Ishikawa (cell line): ENCODE results near the gene ZNF226.

Source experiments
- CEBPB ChIP-seq: IDR thresholded peaks from 2 replicates; pipeline ENCODE4 v1.6.1; 2012
- CREB1 ChIP-seq: IDR thresholded peaks from 2 replicates; pipeline ENCODE4 v1.6.1; 2012; ENCODE audit warnings: low read depth
- EGR1 ChIP-seq: IDR thresholded peaks from 2 replicates; pipeline ENCODE4 v1.6.1; 2012
- EP300 ChIP-seq: IDR thresholded peaks from 2 replicates; pipeline ENCODE4 v1.6.1; 2012; ENCODE audit warnings: borderline replicate concordance
- FOXM1 ChIP-seq: IDR thresholded peaks from 2 replicates; pipeline ENCODE4 v1.6.1; 2012; ENCODE audit warnings: low read depth, borderline replicate concordance
- MAX ChIP-seq: IDR thresholded peaks from 2 replicates; pipeline ENCODE4 v1.6.1; 2012
- NFIC ChIP-seq: IDR thresholded peaks from 2 replicates; pipeline ENCODE4 v1.6.1; 2012
- RAD21 ChIP-seq: IDR thresholded peaks from 2 replicates; pipeline ENCODE4 v1.6.1; 2012; ENCODE audit warnings: low read depth
- REST ChIP-seq: IDR thresholded peaks from 2 replicates; pipeline ENCODE4 v1.6.1; 2012; ENCODE audit warnings: low read depth, mild to moderate bottlenecking
- TAF1 ChIP-seq: IDR thresholded peaks from 2 replicates; pipeline ENCODE4 v1.6.1; 2012; ENCODE audit warnings: low read depth, mild to moderate bottlenecking
- TCF12 ChIP-seq: IDR thresholded peaks from 2 replicates; pipeline ENCODE4 v1.6.1; 2012; ENCODE audit warnings: low read depth
- TEAD4 ChIP-seq: IDR thresholded peaks from 2 replicates; pipeline ENCODE4 v1.6.1; 2012
- USF1 ChIP-seq: IDR thresholded peaks from 2 replicates; pipeline ENCODE4 v1.6.1; 2012
- YY1 ChIP-seq: IDR thresholded peaks from 2 replicates; pipeline ENCODE4 v1.6.1; 2012; ENCODE audit warnings: low read depth
- ZBTB7A ChIP-seq: IDR thresholded peaks from 2 replicates; pipeline ENCODE4 v1.6.1; 2012; ENCODE audit warnings: low read depth

Gene ZNF226

GRCh38 chr19:44151491-44151890 is 13.4 kb upstream of the ZNF226 start:
- TF ChIP-seq MAX = no peak
- no peak for TF ChIP-seq REST
- no peak for TF ChIP-seq CEBPB
- TF ChIP-seq EGR1 = no peak
- TF ChIP-seq TAF1 = no peak
- no peak for TF ChIP-seq CREB1
- TF ChIP-seq USF1 = no peak
- TF ChIP-seq TEAD4 = no peak
- no peak for TF ChIP-seq FOXM1
- TF ChIP-seq TCF12 = no peak
- TF ChIP-seq NFIC = no peak
- no peak for TF ChIP-seq YY1
- TF ChIP-seq EP300 = no peak
- no peak for TF ChIP-seq ZBTB7A
- TF ChIP-seq RAD21 = no peak

- TF ChIP-seq EP300 (no peak), YY1 (no peak), FOXM1 (no peak), TAF1 (no peak)
Measured at GRCh38 chr19:44156475-44156874, 8.4 kb upstream of the ZNF226 start.

GRCh38 chr19:44163789-44164188 is 1.1 kb upstream of the ZNF226 start:
- TF ChIP-seq NFIC = no peak

- TF ChIP-seq EGR1 (no peak), REST (no peak), RAD21 (no peak), EP300 (no peak), NFIC (no peak), CREB1 (no peak), USF1 (no peak), CEBPB (no peak), ZBTB7A (no peak), TEAD4 (no peak), TAF1 (no peak), TCF12 (no peak), YY1 (no peak), FOXM1 (no peak)
Measured at GRCh38 chr19:44164327-44164672, 600 bp upstream of the ZNF226 start.

- TF ChIP-seq RAD21 = no peak
- TF ChIP-seq ZBTB7A = no peak
- no peak for TF ChIP-seq USF1
- TF ChIP-seq CREB1 = no peak
- no peak for TF ChIP-seq TEAD4
- TF ChIP-seq EGR1 = no peak
- no peak for TF ChIP-seq EP300
- TF ChIP-seq CEBPB = no peak
- no peak for TF ChIP-seq YY1
- TF ChIP-seq MAX = no peak
- no peak for TF ChIP-seq TCF12
- no peak for TF ChIP-seq FOXM1
- no peak for TF ChIP-seq REST
- no peak for TF ChIP-seq TAF1
Measured at GRCh38 chr19:44176590-44176989, 11.7 kb downstream of the ZNF226 start.
